ENCODE data around the gene EIF3K. TPM values are rescaled to one million over a fixed set of nuclear protein-coding genes. Genes with fewer than 3 reads are reported as not detected.

EIF3K gene
- total RNA-seq, 6 experiments from 2014 or later, result 227 to 241 (median 238) TPM

DNA sequence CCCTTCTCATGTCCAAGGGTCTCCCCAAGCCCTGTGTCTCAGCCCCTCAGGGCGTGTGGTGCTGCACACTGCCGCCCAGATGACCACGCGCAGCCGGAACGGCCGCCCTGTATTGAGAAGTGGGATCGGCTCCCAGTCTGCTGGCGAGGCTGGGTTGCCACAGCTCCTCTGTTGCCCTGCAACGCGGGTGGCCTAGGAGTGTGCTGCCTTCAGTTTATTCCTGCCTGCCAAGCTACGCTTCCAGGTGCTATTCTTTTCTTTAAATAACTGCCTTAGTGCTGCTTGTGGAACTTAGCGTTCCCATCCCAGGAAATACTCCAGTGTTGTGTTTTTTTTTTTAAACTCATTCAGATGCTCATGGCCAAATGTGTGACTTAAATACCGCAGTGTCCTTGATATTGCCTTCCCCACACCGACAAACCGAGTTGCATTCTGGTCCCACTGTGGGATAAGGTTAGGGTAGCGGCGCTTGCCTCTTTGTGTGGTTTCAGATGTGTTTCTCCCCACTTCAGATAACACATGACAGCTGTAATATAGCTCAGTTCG is 45.0 kb downstream of the EIF3K start:
- Mint-ChIP-seq H3K4me3 (peak overlapping the region; percentile 50), H3K36me3 (ENCODE audit: low read depth) (peaks cover 41% of the 10 kb centered on the region), H3K4me1 (ENCODE audit: low read depth) (peaks cover 97% of the 10 kb centered on the region), H3K27ac (peak overlapping the region; percentile 97), H3K27me3 (ENCODE audit: insufficient read depth) (peaks cover 14% of the 10 kb centered on the region), H3K9me3 (no peaks in the 10 kb centered on the region)
- TF ChIP-seq, protein P1, sequence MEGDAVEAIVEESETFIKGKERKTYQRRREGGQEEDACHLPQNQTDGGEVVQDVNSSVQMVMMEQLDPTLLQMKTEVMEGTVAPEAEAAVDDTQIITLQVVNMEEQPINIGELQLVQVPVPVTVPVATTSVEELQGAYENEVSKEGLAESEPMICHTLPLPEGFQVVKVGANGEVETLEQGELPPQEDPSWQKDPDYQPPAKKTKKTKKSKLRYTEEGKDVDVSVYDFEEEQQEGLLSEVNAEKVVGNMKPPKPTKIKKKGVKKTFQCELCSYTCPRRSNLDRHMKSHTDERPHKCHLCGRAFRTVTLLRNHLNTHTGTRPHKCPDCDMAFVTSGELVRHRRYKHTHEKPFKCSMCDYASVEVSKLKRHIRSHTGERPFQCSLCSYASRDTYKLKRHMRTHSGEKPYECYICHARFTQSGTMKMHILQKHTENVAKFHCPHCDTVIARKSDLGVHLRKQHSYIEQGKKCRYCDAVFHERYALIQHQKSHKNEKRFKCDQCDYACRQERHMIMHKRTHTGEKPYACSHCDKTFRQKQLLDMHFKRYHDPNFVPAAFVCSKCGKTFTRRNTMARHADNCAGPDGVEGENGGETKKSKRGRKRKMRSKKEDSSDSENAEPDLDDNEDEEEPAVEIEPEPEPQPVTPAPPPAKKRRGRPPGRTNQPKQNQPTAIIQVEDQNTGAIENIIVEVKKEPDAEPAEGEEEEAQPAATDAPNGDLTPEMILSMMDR (IDR thresholded peaks at IDR 0.05), result no peak
- no peak for DNase-seq

- H3K27me3 Mint-ChIP-seq (ENCODE audit: insufficient read depth), result peaks cover 14% of the 10 kb centered on the region
- H3K9me3 Mint-ChIP-seq, result no peaks in the 10 kb centered on the region
- peaks cover 97% of the 10 kb centered on the region for H3K4me1 Mint-ChIP-seq (ENCODE audit: low read depth)
- peaks cover 47% of the 10 kb centered on the region for H3K36me3 Mint-ChIP-seq (ENCODE audit: low read depth)
- DNase-seq, result no peak
- TF ChIP-seq, protein P1 (IDR thresholded peaks at IDR 0.05), result no peak
- peak overlapping the region; percentile 50 for H3K4me3 Mint-ChIP-seq
- peak overlapping the region; percentile 97 for H3K27ac Mint-ChIP-seq
Observed at GRCh38 chr19:38664503-38665211, 45.7 kb downstream of the EIF3K start.

DNA sequence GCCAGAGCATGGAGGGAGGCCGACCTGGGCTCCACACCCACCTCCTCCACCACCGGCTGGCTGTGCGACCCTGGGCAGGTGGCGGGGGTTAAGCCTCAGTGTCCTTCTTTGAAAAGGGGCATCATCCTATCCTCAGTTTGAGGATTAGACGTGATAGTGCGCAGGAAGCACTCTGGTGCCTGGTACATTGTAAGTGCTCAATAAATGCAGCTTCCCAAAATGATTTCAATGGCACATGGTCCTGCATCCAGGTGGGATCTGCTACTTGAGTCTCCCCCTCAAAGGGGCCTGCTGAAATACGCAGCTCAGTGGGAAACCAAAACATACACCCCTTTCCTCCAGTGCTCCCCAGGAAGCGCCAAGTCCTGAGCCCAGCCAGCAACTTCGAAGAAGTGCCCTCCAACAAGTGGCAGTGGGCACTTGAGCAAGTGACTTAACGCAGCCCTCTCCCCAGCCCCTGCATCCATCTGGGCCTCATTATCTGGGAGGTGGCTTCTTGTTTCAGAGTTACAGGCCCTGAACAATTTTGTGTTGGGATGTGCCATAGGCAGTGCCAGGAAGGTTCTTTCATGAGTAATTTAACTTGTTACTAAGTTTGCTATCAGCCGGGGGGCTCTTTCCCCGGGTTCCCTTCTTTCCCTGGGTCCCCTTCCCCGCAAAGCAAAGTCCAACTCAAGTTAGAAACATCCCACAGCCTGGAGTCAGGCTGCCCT is 46.4 kb downstream of the EIF3K start:
- peaks cover 14% of the 10 kb centered on the region for H3K27me3 Mint-ChIP-seq (ENCODE audit: insufficient read depth)
- peaks cover 54% of the 10 kb centered on the region for H3K36me3 Mint-ChIP-seq (ENCODE audit: low read depth)
- peak overlapping the region; percentile 97 for H3K27ac Mint-ChIP-seq
- H3K4me1 Mint-ChIP-seq (ENCODE audit: low read depth), result peaks cover 97% of the 10 kb centered on the region
- no peak for DNase-seq
- TF ChIP-seq, protein P1 (IDR thresholded peaks at IDR 0.05), result no peak
- peak overlapping the region; percentile 82 for H3K4me3 Mint-ChIP-seq
- no peaks in the 10 kb centered on the region for H3K9me3 Mint-ChIP-seq

DNA sequence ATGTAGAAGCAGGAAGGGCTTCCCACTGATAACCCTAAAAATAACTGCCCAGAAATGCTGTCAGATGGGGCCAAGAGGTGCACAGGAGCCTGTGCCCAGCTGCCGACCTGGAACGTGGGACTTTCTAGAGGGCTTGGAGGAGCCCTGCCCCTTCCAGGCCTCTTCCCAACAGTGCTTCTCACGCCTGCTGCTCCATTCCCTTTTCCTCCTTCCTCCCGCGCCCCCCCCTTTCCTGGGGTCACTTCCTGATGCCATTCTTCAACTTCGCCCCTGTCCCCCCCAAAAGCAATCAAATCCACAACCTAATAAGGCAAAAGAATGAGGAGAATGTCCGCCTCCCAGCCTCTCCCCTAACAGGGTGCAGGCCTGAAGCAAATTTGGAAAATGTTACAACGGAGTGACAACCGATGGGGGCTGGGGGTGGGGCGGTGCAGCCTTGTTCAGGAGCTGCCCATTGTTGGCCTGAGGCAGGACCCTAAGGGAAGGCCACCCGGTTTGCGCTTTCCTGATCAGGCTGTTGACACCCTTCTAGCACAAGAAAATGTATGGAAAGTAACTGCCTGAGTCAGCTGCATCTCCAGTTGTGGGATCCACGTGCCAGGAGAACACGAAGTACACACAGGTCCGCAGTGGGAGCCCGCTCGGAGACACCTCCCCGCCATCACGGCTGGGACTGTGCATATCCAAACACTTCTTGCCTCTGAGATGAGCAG is 47.1 kb downstream of the EIF3K start:
- peaks cover 14% of the 10 kb centered on the region for H3K27me3 Mint-ChIP-seq (ENCODE audit: insufficient read depth)
- peak; percentile 64 for DNase-seq
- H3K4me3 Mint-ChIP-seq, result peak overlapping the region; percentile 82
- peaks cover 53% of the 10 kb centered on the region for H3K36me3 Mint-ChIP-seq (ENCODE audit: low read depth)
- peaks cover 97% of the 10 kb centered on the region for H3K4me1 Mint-ChIP-seq (ENCODE audit: low read depth)
- H3K9me3 Mint-ChIP-seq, result no peaks in the 10 kb centered on the region
- TF ChIP-seq, protein P1 (IDR thresholded peaks at IDR 0.05), result no peak
- peak overlapping the region; percentile 97 for H3K27ac Mint-ChIP-seq

GRCh38 chr19:38666663-38667511 is 47.9 kb downstream of the EIF3K start:
- TF ChIP-seq, protein P1 (IDR thresholded peaks at IDR 0.05), result no peak
- H3K36me3 Mint-ChIP-seq (ENCODE audit: low read depth), result peaks cover 51% of the 10 kb centered on the region
- H3K4me3 Mint-ChIP-seq, result peak overlapping the region; percentile 82
- peak overlapping the region; percentile 97 for H3K27ac Mint-ChIP-seq
- peak; percentile 89 for DNase-seq
- no peaks in the 10 kb centered on the region for H3K9me3 Mint-ChIP-seq
- peaks cover 14% of the 10 kb centered on the region for H3K27me3 Mint-ChIP-seq (ENCODE audit: insufficient read depth)
- peaks cover 98% of the 10 kb centered on the region for H3K4me1 Mint-ChIP-seq (ENCODE audit: low read depth)

All from HFFc6 (cell line).